Activated CD4-positive, alpha-beta T cell treated with anti-CD3 and anti-CD28 coated beads, Interleukin-2, amount 50 U/mL, for 4 hours (primary cell): Measurements from ENCODE around the gene TYK2.

Source experiments
- DNase-seq, 2 experiments: peaks; one replicate each; pipeline ENCODE4 v3.0.0-alpha.2; 2020

The TYK2 gene

GRCh38 chr19:10305139-10305806 is 75.1 kb downstream of the TYK2 start:
- DNase-seq, result no peak
